HG02970 (cell line): Measurements from ENCODE around the gene ANKRD22.
A peak's percentile ranks its signal among the peaks of the same experiment; 100 is the strongest.
"Not testable (repeated sequence)": the region's sequence is repeated elsewhere in the genome, so short reads cannot be mapped to it uniquely, and the experiment has no call there.

ENCODE experiments used
- ATAC-seq: cut with Tn5 transposase; IDR thresholded peaks from one replicate; pipeline ENCODE4 v1.9.1; 2021; ENCODE audit warnings: mild to moderate bottlenecking, moderate library complexity, moderate number of reproducible peaks; ENCODE audit not compliant: unreplicated experiment, low FRiP score

The ANKRD22 gene

GRCh38 chr10:88851706-88852105 is at the start of gene ANKRD22:
ANKRD22 (minus strand) TSS chr10:88851844; CDS start chr10:88851607, 237 bp downstream.
- no peak for ATAC-seq

GRCh38 chr10:88899886-88900285 is 48.2 kb upstream of the ANKRD22 start:
- no peak for ATAC-seq

GRCh38 chr10:88898727-88899126 is 47.1 kb upstream of the ANKRD22 start:
- ATAC-seq, result no peak

DNA sequence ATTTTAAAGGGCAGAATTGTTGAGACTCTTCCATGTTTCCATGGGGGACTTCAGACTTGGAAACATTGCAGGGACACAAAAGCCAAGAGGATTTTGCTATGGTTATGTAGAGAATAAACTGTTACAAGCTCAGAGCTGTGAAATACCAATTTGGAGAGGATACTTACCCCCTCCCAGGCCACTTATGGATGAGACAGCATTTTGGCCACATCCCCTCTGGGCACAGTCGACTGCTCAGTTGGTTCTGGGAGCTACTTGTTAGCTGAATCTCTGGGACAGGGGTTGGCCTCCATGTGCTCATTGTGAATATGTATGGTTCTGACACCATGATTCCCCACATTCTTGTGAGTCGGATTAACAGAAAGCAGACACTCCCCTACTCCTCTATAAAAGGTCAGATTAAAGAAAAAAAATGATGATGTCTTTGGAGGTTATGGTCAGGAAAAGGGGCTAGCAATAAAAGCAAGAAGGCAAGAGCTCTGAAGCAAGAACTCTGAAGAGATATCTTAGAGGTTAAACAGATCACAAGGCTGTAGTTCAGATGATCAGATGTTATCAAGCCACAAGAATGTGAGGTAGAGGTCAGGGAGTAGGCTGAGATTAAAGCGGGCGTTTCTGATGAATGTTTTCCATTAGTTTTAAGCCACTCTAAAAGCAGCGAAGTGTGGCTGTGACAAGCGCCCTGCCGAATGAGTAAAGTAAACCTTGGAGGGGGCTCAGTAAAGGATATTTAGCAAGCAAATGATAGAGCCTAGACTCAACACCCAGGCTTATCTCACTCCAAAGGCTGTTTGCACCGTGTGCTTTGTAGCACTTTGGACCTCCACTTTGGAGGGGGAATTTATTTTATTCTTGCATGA is 45.6 kb upstream of the ANKRD22 start:
- ATAC-seq, result no peak

DNA sequence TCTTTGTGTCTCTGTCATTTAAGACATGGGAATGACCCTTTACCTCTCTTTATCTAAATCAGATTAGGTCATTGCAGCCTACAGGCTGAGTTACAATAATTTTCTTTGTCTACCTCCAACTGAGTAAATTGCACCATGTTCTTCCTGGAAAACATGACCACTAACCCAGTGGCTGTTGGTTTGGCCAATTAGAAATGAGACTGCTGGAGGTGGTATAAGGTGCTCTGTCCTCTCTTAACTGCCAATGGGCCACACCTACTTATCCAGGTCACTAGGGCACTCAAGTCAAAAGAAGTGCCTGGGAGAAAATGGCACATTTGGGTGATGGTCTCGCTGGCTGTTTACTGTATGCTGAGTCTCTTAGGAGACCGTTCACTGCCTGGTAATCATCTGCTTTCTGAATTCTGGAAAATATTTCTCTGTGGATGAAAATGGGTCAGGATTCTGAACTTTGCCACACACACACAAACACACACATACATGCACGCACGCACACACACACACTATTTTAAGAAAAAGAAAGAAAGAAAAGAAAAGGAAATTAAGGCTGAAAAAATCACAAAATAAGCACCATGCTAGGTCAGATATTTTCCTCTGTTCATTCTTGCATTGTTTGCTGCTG is 44.8 kb upstream of the ANKRD22 start:
- ATAC-seq, result no peak

DNA sequence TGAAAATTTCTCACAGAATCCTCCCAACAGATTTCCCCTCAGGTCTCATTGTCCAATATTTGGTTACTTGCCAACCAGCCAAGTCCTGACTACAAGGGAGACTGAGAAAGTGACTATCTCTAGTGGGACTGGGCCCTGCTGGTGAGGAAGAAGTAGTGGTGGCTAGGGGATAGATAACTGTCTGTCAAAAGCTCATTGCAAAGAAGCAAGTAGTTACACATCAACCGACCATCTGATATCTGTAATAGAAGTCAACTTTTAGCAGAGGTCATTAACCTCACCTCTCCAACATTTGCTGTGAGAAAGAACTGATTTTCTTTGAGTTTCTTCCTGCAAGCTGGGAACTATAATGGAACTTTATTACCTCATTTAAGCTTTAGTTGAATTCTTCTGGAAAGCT is 43.6 kb upstream of the ANKRD22 start:
- ATAC-seq, result no peak

- no peak for ATAC-seq
Measured at GRCh38 chr10:88893611-88894010, 42.0 kb upstream of the ANKRD22 start.

DNA sequence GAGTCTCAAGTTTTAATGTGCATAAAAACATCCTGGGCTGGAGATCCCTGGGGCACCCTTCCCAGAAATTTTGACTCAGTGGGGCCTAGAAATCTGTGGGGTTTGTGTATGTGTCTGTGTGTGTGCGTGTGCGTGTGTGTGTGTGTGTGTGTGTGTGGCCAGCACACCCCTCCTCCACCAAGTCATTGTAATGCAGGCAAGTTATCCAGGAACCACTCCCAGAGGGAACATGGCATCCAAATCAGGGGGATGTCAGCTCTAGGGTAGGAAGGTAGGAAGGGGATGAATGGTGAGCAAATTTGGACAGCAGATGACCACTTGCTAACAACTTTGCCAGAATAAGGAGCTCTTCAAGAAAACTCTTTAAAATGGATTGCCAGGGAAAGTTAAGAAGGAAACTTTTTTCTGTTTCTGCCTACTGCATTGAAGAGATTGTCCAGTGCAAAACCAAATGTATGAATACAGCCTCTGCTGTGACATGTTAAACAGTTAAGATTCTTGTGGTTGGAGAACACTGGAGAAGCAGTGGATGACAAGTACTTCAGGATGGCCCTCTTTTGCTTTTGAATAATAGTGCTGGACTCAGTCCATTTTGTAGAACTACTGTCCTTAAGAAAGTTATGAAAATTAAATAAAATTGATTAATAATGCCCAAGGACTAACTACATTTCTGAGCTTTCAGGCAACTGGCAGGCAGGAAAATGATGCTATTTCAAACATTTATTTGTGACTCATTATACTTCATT is 40.8 kb upstream of the ANKRD22 start:
- ATAC-seq, result no peak

- ATAC-seq, result no peak
Measured at GRCh38 chr10:88890681-88891381, 39.2 kb upstream of the ANKRD22 start.

- ATAC-seq, result no peak
Measured at GRCh38 chr10:88889559-88890337, 38.1 kb upstream of the ANKRD22 start.

DNA sequence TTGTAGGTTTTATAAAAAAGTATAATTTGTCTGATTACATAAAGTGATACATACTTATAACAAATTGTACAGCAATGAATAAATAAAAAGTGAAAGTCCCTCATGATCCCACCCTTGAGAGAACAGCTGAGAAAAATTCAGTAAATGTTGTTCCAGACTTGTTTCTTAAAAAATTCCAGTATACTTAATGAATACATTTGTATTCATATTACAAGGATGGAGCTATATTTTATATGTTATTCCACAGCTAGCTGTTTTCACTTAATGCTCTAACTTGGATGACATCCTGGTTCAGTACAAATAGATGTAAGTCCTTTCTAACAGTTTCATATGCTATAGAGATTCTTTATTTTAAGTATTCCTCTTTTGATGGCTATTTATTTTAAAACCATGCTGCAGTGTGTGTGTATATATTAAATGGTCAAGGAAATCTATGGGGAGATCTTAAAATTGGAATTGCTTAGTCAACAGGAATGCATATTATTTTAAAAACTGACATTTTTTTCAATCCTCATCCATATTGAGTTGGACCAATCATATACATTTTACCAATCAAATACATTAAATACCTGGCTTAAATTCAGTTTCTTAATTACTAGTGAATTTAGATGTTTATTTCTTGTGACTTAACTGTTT is 37.3 kb upstream of the ANKRD22 start:
- ATAC-seq, result no peak

DNA sequence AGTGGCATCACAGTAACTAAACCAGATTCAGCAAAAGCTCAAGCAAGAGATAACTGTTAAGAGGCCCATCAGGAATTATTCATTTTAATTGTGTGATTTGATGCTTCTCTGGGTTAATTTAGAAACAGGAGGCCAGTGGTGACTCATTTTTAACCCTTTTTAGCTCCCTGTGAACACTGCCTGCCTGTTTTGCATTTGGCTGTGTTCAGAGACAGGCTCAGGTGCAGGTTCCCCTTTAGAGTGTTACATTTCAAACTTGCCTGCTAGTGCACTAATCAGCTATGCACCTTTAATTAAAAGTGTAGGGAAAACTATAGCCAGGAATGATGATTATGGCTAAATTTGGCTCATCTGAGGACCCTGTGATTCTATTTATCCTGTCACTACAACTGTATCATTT is 34.9 kb upstream of the ANKRD22 start:
- ATAC-seq, result no peak

DNA sequence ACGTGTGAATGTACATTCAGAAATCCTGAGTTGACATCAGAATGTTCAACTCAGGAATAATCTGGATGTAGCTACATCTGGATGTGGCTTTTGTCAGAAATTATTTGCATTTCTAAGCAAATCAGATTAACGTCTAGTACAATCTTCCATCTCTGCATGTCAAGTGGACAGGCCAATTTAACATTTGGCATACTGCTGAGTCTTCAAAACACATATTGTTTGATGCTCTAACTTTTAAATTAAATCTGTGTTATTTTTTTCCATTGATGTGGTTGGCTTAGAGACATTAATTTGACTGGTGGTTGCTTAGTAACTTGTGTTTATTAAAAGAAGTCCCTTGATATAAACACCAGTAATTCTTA is 31.8 kb upstream of the ANKRD22 start:
- no peak for ATAC-seq

DNA sequence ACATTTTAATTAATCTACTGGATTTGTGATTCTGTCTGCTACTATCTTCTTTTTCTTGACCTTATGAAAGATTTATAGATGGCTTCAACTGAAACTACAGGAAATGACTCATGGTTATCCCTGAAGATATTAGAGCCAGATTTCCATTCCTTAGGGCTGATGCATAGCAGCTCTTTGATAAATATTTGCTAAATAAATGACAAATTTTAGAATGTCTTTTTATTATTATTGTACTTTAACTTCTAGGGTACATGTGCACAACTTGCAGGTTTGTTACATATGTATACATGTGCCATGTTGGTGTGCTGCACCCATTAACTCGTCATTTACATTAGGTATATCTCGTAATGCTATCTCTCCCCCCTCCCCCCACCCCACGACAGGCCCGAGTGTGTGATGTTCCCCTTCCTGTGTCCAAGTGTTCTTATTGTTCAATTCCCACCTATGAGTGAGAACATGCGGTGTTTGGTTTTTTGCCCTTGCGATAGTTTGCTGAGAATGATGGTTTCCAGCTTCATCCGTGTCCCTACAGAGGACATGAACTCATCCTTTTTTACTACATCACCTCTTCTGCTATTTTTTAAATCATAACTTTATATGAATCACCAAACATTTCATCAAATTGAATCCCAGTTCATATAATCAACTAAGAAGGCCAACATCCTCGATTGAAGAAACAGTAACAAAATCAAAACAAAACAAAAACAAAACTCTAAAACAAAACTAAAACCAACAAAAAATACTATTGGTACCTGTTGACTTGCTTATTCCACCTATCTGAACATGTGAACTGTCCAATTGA is 31.2 kb upstream of the ANKRD22 start:
- not testable (repeated sequence) for ATAC-seq

- ATAC-seq, result no peak
Measured at GRCh38 chr10:88881922-88882645, 30.4 kb upstream of the ANKRD22 start.

DNA sequence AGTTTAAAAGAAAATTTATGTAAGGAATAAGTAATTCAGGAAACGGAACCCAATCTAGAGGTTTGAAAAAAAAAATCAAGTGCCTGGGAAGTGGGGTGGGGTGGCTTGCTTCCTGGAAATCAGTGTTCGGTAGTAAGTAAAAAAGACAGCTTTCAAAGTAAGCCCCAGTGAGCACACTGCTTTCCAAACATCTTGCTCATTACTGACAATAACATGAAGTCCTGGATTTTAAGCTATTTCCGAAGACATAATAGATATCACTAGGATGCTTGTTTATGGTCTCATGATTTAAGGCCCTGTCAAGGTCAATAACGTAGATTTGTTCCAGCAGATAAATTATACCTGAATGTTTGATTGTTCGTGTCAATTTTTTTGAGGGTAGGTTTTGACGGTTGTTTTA is 29.7 kb upstream of the ANKRD22 start:
- no peak for ATAC-seq

DNA sequence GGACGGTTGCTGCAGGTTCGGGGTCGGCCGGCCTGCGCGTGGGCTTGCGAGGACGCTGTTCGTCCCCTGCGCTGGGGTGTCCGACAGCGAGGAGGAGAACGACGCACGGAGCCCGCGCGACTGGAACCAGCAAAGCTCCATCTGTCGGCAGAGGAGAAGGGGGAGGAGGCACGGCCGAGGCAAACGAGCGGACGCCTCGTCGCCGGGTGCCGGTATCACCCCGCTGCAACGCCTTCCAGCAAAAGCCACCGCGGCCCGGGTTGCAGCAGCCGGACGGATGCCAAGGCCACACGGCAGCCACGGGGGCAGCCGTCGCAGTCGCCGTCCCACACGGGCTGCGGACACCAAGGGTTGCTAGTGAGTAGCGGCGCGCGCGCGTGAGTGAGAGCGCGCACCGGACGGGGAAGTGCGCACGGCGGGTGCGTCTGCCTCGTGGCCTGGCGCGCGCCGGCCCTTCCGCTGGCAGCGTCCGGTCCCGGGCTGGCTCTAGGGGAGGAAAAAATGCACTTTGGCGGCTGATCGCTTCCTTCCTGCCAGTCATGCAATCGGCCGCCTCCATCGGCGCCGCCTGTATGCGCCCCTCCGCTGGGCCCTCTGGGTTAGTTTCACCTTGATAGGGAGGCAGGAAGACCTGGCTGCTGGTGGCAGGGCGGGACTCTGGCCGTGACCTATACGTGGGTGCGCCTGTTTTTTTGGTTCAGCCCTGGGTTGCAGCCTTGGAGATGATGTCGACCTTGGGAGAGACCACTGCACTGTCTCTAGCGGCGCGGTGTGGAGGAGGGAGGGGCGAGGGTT is 28.8 kb upstream of the ANKRD22 start:
- ATAC-seq, result peak; percentile 81
